Bronchial epithelial cell (primary cell): ENCODE results near the gene ZNF606. TPM values are rescaled to one million over a fixed set of nuclear protein-coding genes. Genes with fewer than 3 reads are reported as not detected.

Experiments used
- DNase-seq: peaks from one replicate; pipeline ENCODE4 v3.0.0-alpha.2; 2010; ENCODE audit warnings: low read depth
- FAIRE-seq: peaks from 2 replicates; lab custom pipeline; 2011; peaks lifted over from hg19 to GRCh38; lab: Jason Lieb, UNC
- H3K27me3 ChIP-seq: 2 replicates; pipeline ENCODE4 v1.5.1; 2011; ENCODE audit warnings: low read length; ENCODE audit not compliant: control insufficient read depth, insufficient read depth
- H3K36me3 ChIP-seq: 2 replicates; pipeline ENCODE4 v1.5.1; 2011; ENCODE audit warnings: low read length; ENCODE audit not compliant: control insufficient read depth, insufficient read depth
- H3K4me3 ChIP-seq: 2 replicates; pipeline ENCODE4 v1.5.1; 2011; ENCODE audit warnings: mild to moderate bottlenecking, low read depth, low read length, control low read depth
- total RNA-seq: library from RNA; depleted of rRNA; stranded (reverse); fragments of >200 nt; gene quantifications from 2 replicates; pipeline ENCODE4 v1.2.1, GENCODE V29; 2014
- TF ChIP-seq, protein P1 (sequence below): IDR thresholded peaks from 2 replicates; pipeline ENCODE4 v1.5.1; 2011; ENCODE audit warnings: mild to moderate bottlenecking, moderate library complexity, low read length, control low read depth, inconsistent platforms; ENCODE audit not compliant: insufficient read depth, severe bottlenecking

Gene ZNF606
- total RNA-seq, 1 donor from 2014 or later: 9.2 TPM

DNA sequence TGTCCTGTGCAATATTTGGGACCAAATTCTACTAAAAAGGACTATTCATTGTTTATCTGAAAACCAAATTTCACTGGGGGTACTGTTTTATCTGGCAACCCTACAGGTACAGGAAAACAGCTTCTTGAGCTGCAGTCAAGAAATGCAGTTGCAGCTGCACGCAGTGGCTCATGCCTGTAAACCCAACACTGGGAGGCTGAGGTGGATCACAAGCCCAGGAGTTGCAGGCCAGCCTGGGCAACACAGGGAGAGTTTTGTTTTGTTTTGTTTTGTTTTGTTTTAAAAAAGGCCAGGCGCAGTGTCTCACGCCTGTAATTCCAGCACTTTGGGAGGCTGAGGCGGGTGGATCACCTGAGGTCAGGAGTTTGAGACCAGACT lies 19.7 kb upstream of the ZNF606 start:
- no peak overlapping the region for H3K4me3 ChIP-seq
- H3K27me3 ChIP-seq: no peaks in the 10 kb centered on the region
- TF ChIP-seq, protein P1, sequence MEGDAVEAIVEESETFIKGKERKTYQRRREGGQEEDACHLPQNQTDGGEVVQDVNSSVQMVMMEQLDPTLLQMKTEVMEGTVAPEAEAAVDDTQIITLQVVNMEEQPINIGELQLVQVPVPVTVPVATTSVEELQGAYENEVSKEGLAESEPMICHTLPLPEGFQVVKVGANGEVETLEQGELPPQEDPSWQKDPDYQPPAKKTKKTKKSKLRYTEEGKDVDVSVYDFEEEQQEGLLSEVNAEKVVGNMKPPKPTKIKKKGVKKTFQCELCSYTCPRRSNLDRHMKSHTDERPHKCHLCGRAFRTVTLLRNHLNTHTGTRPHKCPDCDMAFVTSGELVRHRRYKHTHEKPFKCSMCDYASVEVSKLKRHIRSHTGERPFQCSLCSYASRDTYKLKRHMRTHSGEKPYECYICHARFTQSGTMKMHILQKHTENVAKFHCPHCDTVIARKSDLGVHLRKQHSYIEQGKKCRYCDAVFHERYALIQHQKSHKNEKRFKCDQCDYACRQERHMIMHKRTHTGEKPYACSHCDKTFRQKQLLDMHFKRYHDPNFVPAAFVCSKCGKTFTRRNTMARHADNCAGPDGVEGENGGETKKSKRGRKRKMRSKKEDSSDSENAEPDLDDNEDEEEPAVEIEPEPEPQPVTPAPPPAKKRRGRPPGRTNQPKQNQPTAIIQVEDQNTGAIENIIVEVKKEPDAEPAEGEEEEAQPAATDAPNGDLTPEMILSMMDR: no peak
- no peak for DNase-seq
- H3K36me3 ChIP-seq: no peaks in the 10 kb centered on the region
- no peak for FAIRE-seq

- peak; percentile 29 for DNase-seq
- Histone ChIP-seq H3K4me3 (no peak overlapping the region), H3K27me3 (no peaks in the 10 kb centered on the region), H3K36me3 (no peaks in the 10 kb centered on the region)
- no peak for FAIRE-seq
- TF ChIP-seq, protein P1: peak; percentile 19
Measured at GRCh38 chr19:58021541-58022282, 19.1 kb upstream of the ZNF606 start.

- TF ChIP-seq, protein P1: no peak
- FAIRE-seq (no peak), DNase-seq (no peak)
- Histone ChIP-seq H3K4me3 (no peak overlapping the region), H3K27me3 (no peaks in the 10 kb centered on the region), H3K36me3 (no peaks in the 10 kb centered on the region)
Measured at GRCh38 chr19:58020129-58020528, 17.5 kb upstream of the ZNF606 start.

- TF ChIP-seq, protein P1: no peak
- Histone ChIP-seq H3K36me3 (no peaks in the 10 kb centered on the region), H3K27me3 (no peaks in the 10 kb centered on the region), H3K4me3 (no peak overlapping the region)
- no peak for DNase-seq
- no peak for FAIRE-seq
Measured at GRCh38 chr19:58014141-58014540, 11.5 kb upstream of the ZNF606 start.

DNA sequence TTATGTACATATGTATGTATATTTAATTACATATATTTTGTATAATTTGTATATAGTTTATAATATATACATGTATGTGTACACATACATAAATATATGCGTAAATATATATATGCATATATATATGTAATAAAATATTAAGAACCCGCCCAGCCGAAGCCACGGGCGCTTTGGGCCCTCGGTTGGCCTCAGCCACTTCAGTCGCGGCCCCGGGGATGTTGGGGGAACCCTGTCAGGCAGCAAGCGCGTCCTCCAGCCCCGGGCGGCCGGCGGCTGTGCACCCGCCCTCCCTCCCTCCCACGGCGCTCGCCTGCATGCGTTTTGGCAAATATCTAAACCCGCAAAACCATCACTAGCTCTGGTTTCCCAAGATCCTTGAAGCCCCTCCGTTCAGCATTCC lies 7.9 kb upstream of the ZNF606 start:
- H3K4me3 ChIP-seq: no peak overlapping the region
- FAIRE-seq: no peak
- no peaks in the 10 kb centered on the region for H3K27me3 ChIP-seq
- TF ChIP-seq, protein P1: no peak
- no peak for DNase-seq
- H3K36me3 ChIP-seq: peaks cover 3% of the 10 kb centered on the region
